ENCODE results near the gene SPTBN1.

- TF ChIP-seq CTCF (conservative IDR thresholded peaks at IDR 0.05) (no peak), ZFX (IDR thresholded peaks at IDR 0.05) (no peak)
Observed at GRCh38 chr2:54455131-54455562, 980 bp upstream of the SPTBN1 start.

Measured in C4-2B (cell line).